Glutamatergic neuron (in vitro differentiated cells): ENCODE measurements around the gene MACROD2. TPM values are rescaled to one million over a fixed set of nuclear protein-coding genes. Genes with fewer than 3 reads are reported as not detected.

Experiments
- DNase-seq: peaks from one replicate; pipeline ENCODE4 v3.0.0; 2022
- H3K27ac Mint-ChIP-seq: one replicate; pipeline ENCODE4 v1.8.0; 2020; ENCODE audit warnings: mild to moderate bottlenecking, mixed read lengths, inconsistent platforms; ENCODE audit not compliant: unreplicated experiment
- H3K27me3 Mint-ChIP-seq: one replicate; pipeline ENCODE4 v1.8.0; 2020; ENCODE audit warnings: mild to moderate bottlenecking, moderate library complexity, mixed read lengths, inconsistent platforms; ENCODE audit not compliant: unreplicated experiment
- H3K36me3 Mint-ChIP-seq: one replicate; pipeline ENCODE4 v1.8.0; 2020; ENCODE audit warnings: mild to moderate bottlenecking, mixed read lengths, inconsistent platforms; ENCODE audit not compliant: unreplicated experiment
- H3K4me1 Mint-ChIP-seq: one replicate; pipeline ENCODE4 v1.8.0; 2020; ENCODE audit warnings: mild to moderate bottlenecking, low read depth, mixed read lengths, inconsistent platforms; ENCODE audit not compliant: unreplicated experiment
- H3K4me3 Mint-ChIP-seq: one replicate; pipeline ENCODE4 v1.8.0; 2020; ENCODE audit warnings: mild to moderate bottlenecking, mixed read lengths, inconsistent platforms; ENCODE audit not compliant: unreplicated experiment
- H3K9me3 Mint-ChIP-seq: one replicate; pipeline ENCODE4 v1.8.0; 2020; ENCODE audit warnings: mild to moderate bottlenecking, moderate library complexity, mixed read lengths, inconsistent platforms; ENCODE audit not compliant: unreplicated experiment
- CTCF ChIP-seq: fragments of 200-600 bp; sonication (generic); IDR thresholded peaks from one replicate; pipeline ENCODE4 v1.5.0; 2021; ENCODE audit not compliant: partially characterized antibody, unreplicated experiment
- total RNA-seq: library from RNA; stranded (reverse); fragmentation: NEBNext Ultra II Directional; extraction: Animal tissue kit (Norgen Biotek cat#: 25700); gene quantifications from one replicate; pipeline ENCODE4 v1.2.1, GENCODE V29; 2021; ENCODE audit not compliant: unreplicated experiment

Gene MACROD2
- total RNA-seq, 1 donor from 2014 or later, result 8.7 TPM

GRCh38 chr20:14000917-14001316 lies 5.6 kb downstream of the MACROD2 start:
- peaks cover 2% of the 10 kb centered on the region for H3K9me3 Mint-ChIP-seq
- H3K27me3 Mint-ChIP-seq, result no peaks in the 10 kb centered on the region
- no peak overlapping the region for H3K4me3 Mint-ChIP-seq
- TF ChIP-seq CTCF, result no peak
- H3K4me1 Mint-ChIP-seq, result peaks cover 3% of the 10 kb centered on the region
- DNase-seq, result no peak
- H3K36me3 Mint-ChIP-seq, result no peaks in the 10 kb centered on the region
- no peak overlapping the region for H3K27ac Mint-ChIP-seq

- no peak overlapping the region for H3K4me3 Mint-ChIP-seq
These were observed 10.7 kb downstream of the MACROD2 start for GRCh38 chr20:14005996-14006395.

GRCh38 chr20:14009208-14009607 lies 13.9 kb downstream of the MACROD2 start:
- H3K27ac Mint-ChIP-seq, result no peak overlapping the region
- no peak for DNase-seq
- H3K36me3 Mint-ChIP-seq, result no peaks in the 10 kb centered on the region
- H3K9me3 Mint-ChIP-seq, result no peaks in the 10 kb centered on the region
- no peaks in the 10 kb centered on the region for H3K4me1 Mint-ChIP-seq
- no peak overlapping the region for H3K4me3 Mint-ChIP-seq
- no peak for TF ChIP-seq CTCF
- no peaks in the 10 kb centered on the region for H3K27me3 Mint-ChIP-seq

More at GRCh38 chr20:14005996-14006395, 10.7 kb downstream of the MACROD2 start:
- Mint-ChIP-seq H3K9me3 (no peaks in the 10 kb centered on the region), H3K4me1 (no peaks in the 10 kb centered on the region), H3K27me3 (no peaks in the 10 kb centered on the region), H3K27ac (no peak overlapping the region), H3K36me3 (no peaks in the 10 kb centered on the region)
- no peak for DNase-seq
- no peak for TF ChIP-seq CTCF

- H3K9me3 Mint-ChIP-seq, result no peaks in the 10 kb centered on the region
These were observed 17.4 kb downstream of the MACROD2 start for GRCh38 chr20:14012671-14013070.

GRCh38 chr20:14030991-14031390 lies 35.7 kb downstream of the MACROD2 start:
- no peak for DNase-seq
- H3K27me3 Mint-ChIP-seq, result no peaks in the 10 kb centered on the region
- H3K9me3 Mint-ChIP-seq, result no peaks in the 10 kb centered on the region
- no peak overlapping the region for H3K27ac Mint-ChIP-seq
- H3K4me1 Mint-ChIP-seq, result no peaks in the 10 kb centered on the region
- H3K36me3 Mint-ChIP-seq, result peaks cover 3% of the 10 kb centered on the region
- no peak overlapping the region for H3K4me3 Mint-ChIP-seq
- TF ChIP-seq CTCF, result no peak

More at GRCh38 chr20:14012671-14013070, 17.4 kb downstream of the MACROD2 start:
- Mint-ChIP-seq H3K4me3 (no peak overlapping the region), H3K27me3 (no peaks in the 10 kb centered on the region), H3K27ac (no peak overlapping the region), H3K36me3 (no peaks in the 10 kb centered on the region), H3K4me1 (no peaks in the 10 kb centered on the region)
- no peak for DNase-seq
- TF ChIP-seq CTCF, result no peak
